NCI-H2196 (cell line): ENCODE data around the gene TCTN1.
"Not testable (repeated sequence)": the region's sequence is repeated elsewhere in the genome, so short reads cannot be mapped to it uniquely, and the experiment has no call there.

ENCODE experiments used
- DNase-seq: peaks from one replicate; lab custom pipeline; 2025; ENCODE audit not compliant: unreplicated experiment; lab: John Stamatoyannopoulos, UW

Gene TCTN1

GRCh38 chr12:110637869-110638441 lies 24.0 kb downstream of the TCTN1 start:
- DNase-seq: no peak

- no peak for DNase-seq
Measured at GRCh38 chr12:110638796-110639195, 24.9 kb downstream of the TCTN1 start.

- no peak for DNase-seq
Measured at GRCh38 chr12:110639336-110640141, 25.6 kb downstream of the TCTN1 start.

GRCh38 chr12:110640275-110641025 lies 26.5 kb downstream of the TCTN1 start:
- no peak for DNase-seq

GRCh38 chr12:110641521-110641920 lies 27.6 kb downstream of the TCTN1 start:
- DNase-seq: no peak

GRCh38 chr12:110647631-110648040 lies 33.7 kb downstream of the TCTN1 start:
- DNase-seq: no peak

- no peak for DNase-seq
Measured at GRCh38 chr12:110649341-110649847, 35.5 kb downstream of the TCTN1 start.

GRCh38 chr12:110654238-110654637 lies 40.3 kb downstream of the TCTN1 start:
- DNase-seq: not testable (repeated sequence)

- no peak for DNase-seq
Measured at GRCh38 chr12:110656071-110656655, 42.2 kb downstream of the TCTN1 start.

- no peak for DNase-seq
Measured at GRCh38 chr12:110657747-110658146, 43.8 kb downstream of the TCTN1 start.

GRCh38 chr12:110658242-110658641 lies 44.3 kb downstream of the TCTN1 start:
- DNase-seq: no peak

- no peak for DNase-seq
Measured at GRCh38 chr12:110658878-110659277, 44.9 kb downstream of the TCTN1 start.

GRCh38 chr12:110661337-110661972 lies 47.5 kb downstream of the TCTN1 start:
- no peak for DNase-seq

GRCh38 chr12:110666892-110667291 lies 53.0 kb downstream of the TCTN1 start:
- no peak for DNase-seq

GRCh38 chr12:110667671-110668070 lies 53.7 kb downstream of the TCTN1 start:
- no peak for DNase-seq

- DNase-seq: no peak
Measured at GRCh38 chr12:110668480-110669192, 54.7 kb downstream of the TCTN1 start.

- no peak for DNase-seq
Measured at GRCh38 chr12:110669193-110669502, 55.2 kb downstream of the TCTN1 start.

GRCh38 chr12:110670161-110670701 lies 56.3 kb downstream of the TCTN1 start:
- no peak for DNase-seq

GRCh38 chr12:110676171-110676570 lies 62.2 kb downstream of the TCTN1 start:
- no peak for DNase-seq
